HG02840 (cell line): Measurements from ENCODE around the gene WDR90.

ENCODE experiments used
- ATAC-seq: cut with Tn5 transposase; IDR thresholded peaks from one replicate; pipeline ENCODE4 v1.9.1; 2021; ENCODE audit warnings: mild to moderate bottlenecking, moderate library complexity, moderate number of reproducible peaks; ENCODE audit not compliant: unreplicated experiment, low FRiP score

The WDR90 gene

GRCh38 chr16:716768-717325, 67.7 kb downstream of the WDR90 start:
- ATAC-seq = no peak
